Suprapubic skin (tissue), 4 donors: ENCODE data around the gene ACOT12. TPM values are rescaled to one million over a fixed set of nuclear protein-coding genes. Genes with fewer than 3 reads are reported as not detected.

ENCODE experiments used
- DNase-seq, 2 donors: peaks; one replicate each; pipeline ENCODE4 v3.0.0-alpha.2; 2019; ENCODE audit warnings: low spot score in 2 of 2
- H3K27ac ChIP-seq: fragments of 200-600 bp; sonication (generic); one replicate; pipeline ENCODE4 v1.5.1; 2019
- H3K27me3 ChIP-seq: fragments of 200-600 bp; sonication (generic); one replicate; pipeline ENCODE4 v1.5.1; 2019
- H3K36me3 ChIP-seq: fragments of 200-600 bp; sonication (generic); one replicate; pipeline ENCODE4 v1.5.1; 2019
- H3K4me1 ChIP-seq: fragments of 200-600 bp; sonication (generic); one replicate; pipeline ENCODE4 v1.5.1; 2019
- H3K4me3 ChIP-seq: fragments of 200-600 bp; sonication (generic); one replicate; pipeline ENCODE4 v1.5.1; 2019; ENCODE audit warnings: mild to moderate bottlenecking
- H3K9me3 ChIP-seq: fragments of 200-600 bp; sonication (generic); one replicate; pipeline ENCODE4 v1.5.1; 2019
- CTCF ChIP-seq, 2 donors: fragments of 200-600 bp in 1 of 2; fragments of 450-650 bp in 1 of 2; sonication (generic) in 1 of 2; IDR thresholded peaks; one replicate each; pipeline ENCODE4 v1.5.1; 2016 to 2019; ENCODE audit warnings: antibody characterized with exemption in 2 of 2, mild to moderate bottlenecking in 1 of 2, moderate library complexity in 1 of 2
- EP300 ChIP-seq: sonication (generic); formaldehyde crosslinking; IDR thresholded peaks from one replicate; pipeline ENCODE4 v1.6.1; 2017; ENCODE audit warnings: antibody characterized with exemption
- POLR2A ChIP-seq, 2 donors: fragments of 450-650 bp; IDR thresholded peaks; one replicate each; pipeline ENCODE4 v1.6.1; 2017; ENCODE audit warnings: antibody characterized with exemption in 2 of 2, mild to moderate bottlenecking in 2 of 2, moderate library complexity in 2 of 2
- POLR2AphosphoS5 ChIP-seq, 3 donors: sonication (generic); formaldehyde crosslinking; IDR thresholded peaks; one replicate each; pipeline ENCODE4 v1.6.1; 2017; ENCODE audit warnings: antibody characterized with exemption in 3 of 3
- whole genome bisulfite sequencing: methylation state at CpG from one replicate; pipeline ENCODE4 v1.1.5; 2018; 5-methylcytosine and 5-hydroxymethylcytosine counted together
- total RNA-seq, 4 donors: library from RNA; depleted of rRNA; stranded (reverse); fragments of >200 nt; gene quantifications; one replicate each; pipeline ENCODE4 v1.1.0, GENCODE V29; 2016

Gene ACOT12
- total RNA-seq, 4 donors from 2014 or later: 3.0 TPM; not detected in 3

GRCh38 chr5:81428446-81428845 is 34.5 kb upstream of the ACOT12 start:
- TF ChIP-seq POLR2AphosphoS5 (IDR thresholded peaks at IDR 0.05) (no peak), POLR2A (IDR thresholded peaks at IDR 0.05) (no peak), EP300 (no peak), CTCF (IDR thresholded peaks at IDR 0.05) (no peak)
- Histone ChIP-seq H3K27me3 (no peaks in the 10 kb centered on the region), H3K9me3 (no peaks in the 10 kb centered on the region), H3K27ac (no peak overlapping the region), H3K4me1 (peaks cover 10% of the 10 kb centered on the region), H3K36me3 (peaks cover 4% of the 10 kb centered on the region), H3K4me3 (no peak overlapping the region)
- WGBS: 93% methylated on average over 3 of the region's 3 CpGs
- no peak for DNase-seq

GRCh38 chr5:81427566-81427965 is 33.6 kb upstream of the ACOT12 start:
- H3K4me3 ChIP-seq: no peak overlapping the region
- DNase-seq: no peak
- no peak overlapping the region for H3K27ac ChIP-seq
- WGBS: 96% methylated on average over 1 of the region's 1 CpG
- no peak for TF ChIP-seq POLR2A (IDR thresholded peaks at IDR 0.05)
- no peak for TF ChIP-seq EP300
- no peak for TF ChIP-seq POLR2AphosphoS5 (IDR thresholded peaks at IDR 0.05)
- no peak for TF ChIP-seq CTCF (IDR thresholded peaks at IDR 0.05)
- peaks cover 3% of the 10 kb centered on the region for H3K36me3 ChIP-seq
- H3K9me3 ChIP-seq: no peaks in the 10 kb centered on the region
- no peaks in the 10 kb centered on the region for H3K27me3 ChIP-seq
- peaks cover 10% of the 10 kb centered on the region for H3K4me1 ChIP-seq

- TF ChIP-seq CTCF (IDR thresholded peaks at IDR 0.05): no peak
- TF ChIP-seq POLR2A (IDR thresholded peaks at IDR 0.05): no peak
- TF ChIP-seq EP300: no peak
- no peak for TF ChIP-seq POLR2AphosphoS5 (IDR thresholded peaks at IDR 0.05)
- Histone ChIP-seq H3K4me3 (no peak overlapping the region), H3K27ac (no peak overlapping the region), H3K27me3 (no peaks in the 10 kb centered on the region), H3K36me3 (no peaks in the 10 kb centered on the region), H3K9me3 (no peaks in the 10 kb centered on the region), H3K4me1 (peaks cover 10% of the 10 kb centered on the region)
- WGBS: 49% methylated on average over 3 of the region's 3 CpGs
- no peak for DNase-seq
Observed at GRCh38 chr5:81426359-81427030, 32.6 kb upstream of the ACOT12 start.

GRCh38 chr5:81425569-81425968 is 31.6 kb upstream of the ACOT12 start:
- WGBS: 3% methylated on average over 2 of the region's 2 CpGs
- Histone ChIP-seq H3K27me3 (no peaks in the 10 kb centered on the region), H3K36me3 (peaks cover 4% of the 10 kb centered on the region), H3K4me3 (no peak overlapping the region), H3K9me3 (no peaks in the 10 kb centered on the region), H3K27ac (no peak overlapping the region), H3K4me1 (peaks cover 10% of the 10 kb centered on the region)
- DNase-seq: no peak
- peak; percentile 33 to 49 for TF ChIP-seq CTCF (IDR thresholded peaks at IDR 0.05)
- no peak for TF ChIP-seq POLR2A (IDR thresholded peaks at IDR 0.05)
- TF ChIP-seq EP300: no peak
- TF ChIP-seq POLR2AphosphoS5 (IDR thresholded peaks at IDR 0.05): no peak

GRCh38 chr5:81424728-81425127 is 30.8 kb upstream of the ACOT12 start:
- 90% methylated on average over 1 of the region's 1 CpG for WGBS

More at GRCh38 chr5:81424728-81425127, 30.8 kb upstream of the ACOT12 start:
- no peak for DNase-seq
- Histone ChIP-seq H3K9me3 (no peaks in the 10 kb centered on the region), H3K27ac (no peak overlapping the region), H3K4me3 (no peak overlapping the region), H3K27me3 (no peaks in the 10 kb centered on the region), H3K4me1 (peaks cover 10% of the 10 kb centered on the region), H3K36me3 (peaks cover 8% of the 10 kb centered on the region)
- TF ChIP-seq EP300 (no peak), CTCF (IDR thresholded peaks at IDR 0.05) (no peak)
